Stimulated activated CD4-positive, alpha-beta T cell treated with anti-CD3 and anti-CD28 coated beads, Interleukin-12 subunit alpha, Interleukin-12 subunit beta, amount 100 ng/mL, for 4 hours (primary cell): Measurements from ENCODE around the gene MYO3A.
"Not testable (repeated sequence)": the region's sequence is repeated elsewhere in the genome, so short reads cannot be mapped to it uniquely, and the experiment has no call there.

Experiments used
- DNase-seq: peaks from one replicate; pipeline ENCODE4 v3.0.0-alpha.2; 2020

MYO3A gene

DNA sequence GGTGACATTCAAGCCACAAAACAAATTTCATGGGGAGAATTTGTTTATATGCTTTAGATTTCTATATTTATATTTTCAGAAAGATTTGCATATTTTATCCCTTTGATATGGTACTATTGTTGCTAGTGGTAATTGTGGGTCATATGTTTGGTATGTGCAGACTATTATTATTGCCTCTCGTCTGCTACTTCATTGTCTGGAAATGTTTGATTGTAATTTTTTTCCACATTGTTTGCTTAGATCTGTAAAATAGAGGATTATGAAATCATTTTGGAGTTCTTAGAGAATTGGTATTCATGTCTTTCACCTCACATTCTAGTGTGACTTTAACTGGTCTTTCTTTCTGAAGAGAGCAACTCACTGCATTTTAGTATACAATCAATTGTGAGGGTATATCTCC is 44.7 kb downstream of the MYO3A start:
- DNase-seq: no peak

DNA sequence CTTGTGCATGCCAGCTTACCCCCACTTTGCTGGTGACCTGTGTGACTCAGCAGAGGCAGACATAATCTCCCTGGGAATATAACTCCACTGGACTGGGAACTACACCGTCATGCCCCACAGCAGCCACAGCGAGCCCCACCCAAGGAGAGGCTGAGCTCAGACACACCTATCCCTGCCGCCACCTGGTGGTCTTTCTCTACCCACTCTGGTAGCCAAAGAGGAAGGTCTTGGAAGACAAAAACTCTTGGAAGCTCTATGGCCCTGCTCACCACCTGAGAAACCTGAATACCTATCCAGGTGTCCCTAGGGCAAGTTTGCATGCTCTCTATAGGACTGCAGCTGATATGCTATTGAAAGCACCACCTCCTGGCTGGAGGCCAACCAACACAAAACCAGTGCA is 48.1 kb downstream of the MYO3A start:
- no peak for DNase-seq

DNA sequence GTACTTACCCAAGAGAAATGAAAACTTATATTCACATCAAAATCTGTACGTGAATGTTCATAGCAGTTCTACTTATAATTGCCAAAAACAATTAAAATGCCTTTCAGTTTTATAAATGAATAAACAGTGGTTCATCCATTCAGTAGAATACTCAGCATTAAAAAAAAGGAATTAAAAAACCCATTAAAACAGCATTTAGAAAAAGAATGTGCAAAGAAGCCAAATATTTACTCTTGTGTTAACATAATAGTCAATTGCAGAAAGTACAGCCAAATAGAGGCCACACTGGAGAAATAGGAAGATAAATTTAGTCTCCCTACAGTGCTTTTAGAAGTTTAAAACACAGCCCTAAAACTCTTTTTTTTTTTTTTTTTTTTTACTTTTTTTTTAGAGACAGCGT is 54.6 kb downstream of the MYO3A start:
- DNase-seq: no peak

DNA sequence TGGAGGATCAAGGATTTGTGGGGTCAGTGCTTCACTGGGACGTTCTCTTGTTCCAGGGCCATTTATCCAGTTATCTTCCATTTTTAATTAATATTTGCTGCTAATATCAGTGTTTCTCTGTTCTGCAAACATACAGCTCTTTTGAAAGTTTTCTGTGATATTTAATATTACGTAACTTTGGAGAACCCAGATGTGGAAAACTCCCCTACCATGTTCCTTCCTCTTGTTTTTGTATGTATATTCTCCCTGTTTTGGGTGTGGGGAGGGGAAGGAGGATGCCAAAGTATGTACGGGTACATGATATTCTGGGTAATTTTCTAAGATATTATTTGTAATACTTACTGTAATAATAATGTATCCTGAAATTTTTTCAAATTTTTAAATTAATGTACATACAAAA is 55.9 kb downstream of the MYO3A start:
- DNase-seq: no peak

DNA sequence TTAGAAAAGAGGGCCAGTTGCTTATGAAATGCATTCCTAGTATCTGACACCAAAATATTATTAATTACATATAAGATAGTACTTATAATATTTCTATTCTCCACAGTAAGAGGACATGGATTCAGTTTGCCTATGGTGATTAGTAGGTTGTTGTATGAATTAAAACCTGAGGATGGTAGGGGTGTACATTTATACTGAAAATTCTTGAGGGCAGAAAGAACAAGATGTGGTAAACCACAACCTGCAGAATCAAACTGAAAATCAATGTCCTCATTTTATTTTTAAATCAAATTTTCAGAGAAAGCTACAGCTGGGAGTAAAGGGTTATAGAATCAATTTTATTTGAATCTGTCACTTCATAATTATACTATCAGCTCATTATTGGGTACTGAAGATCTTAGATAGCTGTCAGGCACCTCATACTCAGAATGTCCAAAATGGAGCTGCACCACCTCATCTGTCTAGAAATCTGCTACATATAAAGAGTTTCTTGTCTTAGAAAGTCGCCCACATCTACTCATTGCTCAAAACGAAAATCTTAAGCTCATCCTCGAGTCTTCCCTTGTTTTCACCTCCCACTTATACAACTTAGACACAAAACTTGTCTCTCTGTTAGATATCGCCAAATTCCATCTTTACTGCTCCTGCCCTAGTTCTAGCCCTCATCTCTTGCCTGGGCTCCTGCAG is 65.4 kb downstream of the MYO3A start:
- no peak for DNase-seq

DNA sequence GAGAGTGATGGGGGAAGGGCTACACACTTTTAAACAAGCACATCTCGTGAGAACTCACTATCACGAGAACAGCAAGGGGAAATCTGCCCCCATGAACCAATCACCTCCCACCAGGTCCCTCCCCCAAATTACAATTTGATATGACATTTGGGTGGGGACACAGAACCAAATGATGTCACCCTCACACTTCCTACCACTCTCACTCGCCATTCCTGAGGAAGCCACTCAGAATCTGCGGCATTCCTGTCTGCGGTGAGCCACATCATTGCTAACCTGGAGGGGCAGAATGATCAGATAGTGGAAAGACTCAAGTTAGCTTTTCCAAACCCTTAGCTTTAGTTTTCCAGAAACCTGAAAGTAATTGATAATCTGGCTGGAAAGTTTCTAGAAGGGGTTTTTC is 66.9 kb downstream of the MYO3A start:
- DNase-seq: no peak

DNA sequence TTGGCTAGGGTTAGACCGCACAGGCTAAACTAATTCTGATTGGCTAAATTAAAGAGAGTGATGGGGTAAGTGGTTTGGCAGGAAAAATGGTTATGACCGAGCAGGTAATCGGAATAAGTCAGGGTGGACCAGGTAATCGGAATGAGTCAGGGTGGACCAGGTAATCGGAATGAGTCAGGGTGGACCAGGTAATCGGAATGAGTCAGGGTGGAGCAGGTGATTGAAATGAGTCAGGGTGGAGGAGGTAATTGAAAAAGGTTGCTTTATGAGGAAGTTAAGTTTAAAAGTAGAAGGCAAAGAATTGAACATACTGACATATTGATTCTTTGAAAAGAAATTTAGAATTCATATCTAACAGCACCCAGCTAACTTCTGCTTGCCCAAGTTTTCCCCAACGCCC is 68.4 kb downstream of the MYO3A start:
- DNase-seq: not testable (repeated sequence)

DNA sequence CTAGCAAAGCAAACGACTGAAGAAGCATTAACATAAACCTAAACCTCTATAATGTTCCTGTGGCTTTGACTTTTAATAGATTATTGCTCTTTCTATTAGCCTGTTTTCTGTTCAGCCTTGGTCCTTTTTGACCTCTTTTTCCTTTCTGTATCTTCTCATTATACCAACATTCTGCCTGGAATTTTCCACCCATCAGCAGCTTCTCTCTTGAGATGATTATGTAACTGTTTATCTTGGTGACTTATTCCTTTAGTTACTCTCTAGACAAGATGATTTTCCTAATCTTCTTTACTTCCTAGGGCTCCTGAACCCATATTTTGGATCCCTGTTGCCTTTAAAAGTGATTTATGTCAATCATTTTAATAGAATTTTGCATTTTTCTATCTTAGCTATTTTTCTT is 81.1 kb downstream of the MYO3A start:
- DNase-seq: no peak

DNA sequence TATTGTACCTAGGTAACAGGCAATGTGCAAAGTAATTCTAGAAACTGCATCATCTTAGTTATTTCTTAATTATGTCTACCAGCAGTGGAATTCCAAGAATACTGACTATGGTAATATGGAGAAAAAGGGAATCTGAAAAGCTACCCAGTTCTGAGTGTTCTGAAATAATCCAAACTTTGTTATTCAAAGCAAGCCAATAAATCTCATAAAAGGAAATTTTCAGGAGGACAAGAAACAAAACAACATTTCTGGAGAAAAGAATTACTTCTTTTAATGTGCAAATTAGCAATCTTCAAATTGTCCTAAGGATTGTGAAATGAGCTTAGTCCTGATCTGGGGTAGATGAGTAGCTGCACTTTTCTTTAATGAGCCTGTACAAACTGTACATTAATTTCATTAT is 88.8 kb downstream of the MYO3A start:
- DNase-seq: no peak

DNA sequence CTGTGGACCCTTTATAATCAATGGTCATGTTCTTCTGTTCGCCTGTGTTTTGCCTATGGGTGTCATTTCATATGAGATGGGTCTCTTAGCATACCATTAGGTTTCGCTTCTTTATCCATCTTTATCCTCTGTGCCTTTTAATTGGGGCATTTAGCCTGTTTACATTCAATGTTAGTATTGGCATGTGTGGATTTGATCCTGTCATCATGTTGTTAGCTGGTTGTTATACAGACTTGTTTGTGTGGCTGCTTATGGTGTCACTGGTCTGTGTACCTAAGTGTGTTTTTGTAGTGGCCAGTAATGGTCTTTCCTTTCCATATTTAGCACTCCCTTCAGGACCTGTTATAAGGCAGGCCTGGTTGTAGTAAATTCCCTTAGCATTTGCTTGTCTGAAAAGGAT is 90.3 kb downstream of the MYO3A start:
- DNase-seq: no peak

DNA sequence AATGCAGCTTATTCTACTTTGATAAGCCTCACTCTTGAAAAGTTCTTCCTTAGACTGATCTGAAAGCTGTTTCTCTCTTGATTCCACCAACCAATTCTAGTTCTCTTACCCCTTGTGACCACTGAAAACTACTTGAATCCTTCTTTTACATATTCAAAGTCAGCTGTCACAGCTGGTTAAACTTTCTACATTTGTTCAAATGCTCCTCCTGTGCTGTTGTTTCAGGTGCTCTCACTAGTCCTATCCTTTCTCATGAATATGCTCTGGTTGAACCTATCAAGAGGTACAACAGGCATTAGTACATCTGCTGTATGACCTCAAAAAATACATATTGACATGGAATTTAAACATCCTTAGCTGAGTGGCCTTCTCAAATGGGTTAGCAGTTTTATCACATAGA is 91.5 kb downstream of the MYO3A start:
- no peak for DNase-seq

DNA sequence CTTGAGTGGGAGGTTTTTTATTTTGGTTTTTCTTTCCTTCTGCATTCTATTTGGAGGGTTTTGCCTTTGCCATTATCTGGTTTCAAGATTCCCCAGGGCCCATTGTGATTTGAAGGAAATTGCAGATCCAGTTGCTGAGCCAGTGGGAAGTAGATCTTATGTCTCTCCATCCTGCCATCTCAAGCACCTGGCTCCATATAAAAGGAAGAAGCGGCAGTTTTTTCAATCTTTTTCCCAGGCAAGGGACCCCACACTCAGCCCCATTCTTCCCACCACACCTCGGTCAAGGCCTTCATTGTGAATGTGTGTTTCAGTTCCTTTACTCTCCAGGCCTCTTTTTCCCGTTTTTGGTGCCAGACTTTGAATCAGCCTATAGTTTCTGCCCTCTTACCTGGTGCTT is 95.8 kb downstream of the MYO3A start:
- no peak for DNase-seq

DNA sequence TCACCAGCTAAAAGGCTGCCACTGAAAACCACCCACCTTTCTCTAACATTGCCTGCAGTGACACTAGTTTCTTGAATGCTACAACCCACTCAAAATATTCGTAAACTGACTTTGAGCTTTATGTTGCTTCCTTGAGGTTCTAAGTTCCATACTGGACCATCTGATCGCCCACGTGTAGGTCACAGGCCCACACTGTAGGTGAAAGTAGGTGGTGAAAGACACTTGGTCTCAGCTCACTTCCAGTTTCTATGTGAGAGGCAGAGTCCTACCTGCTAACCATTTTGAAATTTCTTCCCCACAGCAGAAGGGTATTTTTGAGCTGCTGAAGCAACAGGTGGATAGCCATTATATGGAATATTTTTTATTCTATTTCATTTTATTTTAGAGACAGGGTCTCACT is 97.3 kb downstream of the MYO3A start:
- DNase-seq: no peak

DNA sequence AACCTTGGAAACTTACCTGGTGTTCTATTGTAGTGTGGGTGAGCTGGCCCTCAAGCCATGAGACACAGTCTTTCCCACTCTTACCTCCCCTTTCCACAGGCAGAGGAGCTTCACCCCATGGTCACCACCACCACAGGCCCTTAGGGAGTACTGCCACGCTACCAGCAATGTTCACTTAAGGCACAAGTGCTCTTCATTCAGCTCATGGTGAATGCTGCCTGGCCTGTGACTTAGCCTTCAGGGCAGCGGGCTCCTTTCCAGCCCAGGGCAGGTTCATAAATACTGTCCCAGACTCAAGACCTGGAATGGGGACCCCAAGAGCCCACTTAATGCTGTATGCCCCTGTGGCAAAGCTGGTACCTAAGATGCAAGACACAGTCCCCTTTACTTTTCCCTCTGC is 109.4 kb downstream of the MYO3A start:
- no peak for DNase-seq

DNA sequence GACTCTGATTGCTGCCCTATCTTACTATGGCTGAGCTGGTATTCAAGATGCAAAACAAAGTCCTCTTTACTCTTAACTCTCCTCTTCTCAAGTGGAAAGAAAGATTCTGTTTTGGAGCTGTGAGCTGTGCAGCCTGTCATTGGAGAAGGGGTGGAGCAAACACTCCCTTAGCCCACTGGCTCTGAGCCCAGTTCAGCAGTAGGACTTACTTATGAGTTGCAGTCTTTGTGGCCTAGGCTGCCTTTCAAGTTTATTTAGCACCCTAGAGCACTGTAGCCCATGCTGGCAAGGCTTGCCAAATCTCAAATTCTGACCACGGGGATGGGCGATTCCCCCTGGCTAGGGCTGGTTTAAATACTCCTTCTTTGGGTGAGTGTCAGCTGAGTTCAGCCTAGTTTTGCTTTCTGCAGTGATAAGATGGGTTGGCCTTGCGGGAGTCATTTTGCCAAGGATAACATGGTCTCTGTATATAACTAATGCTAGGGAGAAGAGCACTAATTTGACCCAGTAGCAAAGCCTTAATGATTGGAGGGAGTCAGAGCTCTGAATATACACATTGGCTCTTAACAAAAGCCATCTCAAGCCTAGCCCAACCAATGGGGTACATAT is 110.2 kb downstream of the MYO3A start:
- DNase-seq: no peak

DNA sequence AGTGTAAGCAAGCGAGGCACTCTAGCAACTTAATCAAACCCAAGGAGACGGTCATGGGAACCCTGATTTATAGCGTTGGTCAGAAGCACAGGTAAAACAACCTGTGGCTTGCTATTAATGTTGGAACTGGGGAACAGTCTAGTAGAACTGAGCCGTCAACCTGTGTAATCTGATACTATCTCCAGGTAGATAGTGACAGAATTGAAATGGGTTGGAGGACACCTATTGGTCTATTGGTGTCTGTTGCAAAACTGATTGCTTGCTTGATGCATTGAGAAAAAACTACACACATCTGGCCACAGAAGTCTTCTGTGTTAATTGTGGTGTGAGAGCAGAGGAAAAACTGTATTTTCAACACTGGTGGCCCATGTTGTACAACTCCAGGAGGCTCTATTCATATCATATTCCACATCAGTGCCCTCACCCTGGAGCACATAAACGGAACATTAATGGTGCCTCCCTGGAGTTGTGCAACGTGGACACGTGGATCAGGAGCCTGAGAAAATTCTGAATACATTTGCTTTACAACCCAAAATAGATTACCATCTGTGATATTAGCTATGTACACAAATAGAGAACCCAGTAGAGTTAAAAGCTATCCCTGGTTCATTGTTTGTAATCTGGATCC is 112.2 kb downstream of the MYO3A start:
- no peak for DNase-seq

DNA sequence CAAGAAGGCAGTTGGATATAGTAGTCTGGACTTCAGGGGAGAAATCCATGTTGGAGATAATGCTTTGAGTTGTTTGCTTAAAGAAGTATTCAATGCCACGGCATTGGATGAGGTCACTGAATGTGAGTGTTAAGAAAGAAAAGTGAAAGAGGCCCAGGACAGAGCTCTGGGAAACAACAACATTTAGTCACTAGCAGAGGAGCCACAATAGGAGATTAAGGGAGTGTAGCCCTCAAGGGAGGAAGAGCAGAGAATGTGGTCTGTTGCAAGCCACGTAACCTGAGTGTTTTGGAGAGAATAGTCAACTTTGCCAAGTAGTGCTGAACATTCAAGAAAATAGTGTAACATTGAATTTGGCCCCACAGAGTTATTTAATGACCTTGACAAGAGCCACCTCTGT is 114.7 kb downstream of the MYO3A start:
- no peak for DNase-seq

DNA sequence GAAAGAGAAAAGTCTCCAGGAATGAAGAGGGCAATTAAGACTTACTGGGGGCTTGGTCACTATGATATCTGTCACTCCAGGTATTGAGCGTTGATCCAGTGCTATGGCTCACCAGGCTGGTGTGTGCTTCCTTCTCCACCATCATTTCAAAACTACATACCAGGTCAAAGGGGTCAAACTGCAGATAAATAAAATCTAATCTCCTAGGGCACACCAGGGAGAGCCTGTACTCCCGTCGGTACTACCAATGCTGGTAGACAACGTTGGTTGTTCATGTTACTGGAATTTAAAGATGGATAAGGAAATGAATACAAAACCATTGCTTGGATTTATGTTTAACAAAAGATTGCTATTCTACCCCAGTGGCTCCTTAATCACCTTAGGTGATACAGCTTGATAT is 118.3 kb downstream of the MYO3A start:
- no peak for DNase-seq

DNA sequence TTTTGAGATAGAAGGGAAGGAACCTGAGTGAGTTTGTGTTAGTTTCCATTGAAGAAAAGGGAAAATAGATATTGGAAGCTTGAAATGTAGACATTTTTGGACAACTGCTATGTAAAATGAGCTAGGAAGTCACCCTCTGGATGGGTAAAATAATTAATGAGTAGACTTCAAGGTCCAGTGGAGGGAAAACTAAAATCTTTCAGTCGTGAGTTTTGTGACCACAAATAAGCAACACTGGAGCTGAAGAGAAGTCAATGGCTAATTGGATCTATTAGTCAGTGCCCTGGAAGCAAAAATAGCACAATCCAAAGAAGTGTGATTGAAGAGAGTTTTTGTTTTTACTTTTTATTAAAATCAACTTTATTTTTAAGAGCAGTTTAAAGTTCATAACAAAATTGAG is 123.4 kb downstream of the MYO3A start:
- no peak for DNase-seq

DNA sequence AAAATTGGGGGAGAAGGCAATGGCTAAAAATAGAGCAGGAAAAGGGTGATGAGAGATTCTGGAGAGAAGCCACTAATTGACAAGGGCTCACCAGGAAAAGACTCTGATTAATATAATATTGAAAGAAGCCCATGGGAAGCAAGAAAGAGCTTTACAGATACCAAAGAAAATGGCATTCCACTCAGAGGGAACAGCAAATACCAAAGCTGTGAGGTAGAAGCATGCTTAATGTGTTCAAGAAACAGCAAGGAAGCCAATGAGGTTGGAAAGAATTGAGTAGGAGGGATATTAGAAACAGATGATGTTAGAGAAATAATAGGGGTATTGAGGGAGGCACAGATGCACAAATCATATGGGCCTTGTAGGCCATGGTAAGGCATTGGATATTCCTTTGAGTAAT is 130.1 kb downstream of the MYO3A start:
- no peak for DNase-seq

DNA sequence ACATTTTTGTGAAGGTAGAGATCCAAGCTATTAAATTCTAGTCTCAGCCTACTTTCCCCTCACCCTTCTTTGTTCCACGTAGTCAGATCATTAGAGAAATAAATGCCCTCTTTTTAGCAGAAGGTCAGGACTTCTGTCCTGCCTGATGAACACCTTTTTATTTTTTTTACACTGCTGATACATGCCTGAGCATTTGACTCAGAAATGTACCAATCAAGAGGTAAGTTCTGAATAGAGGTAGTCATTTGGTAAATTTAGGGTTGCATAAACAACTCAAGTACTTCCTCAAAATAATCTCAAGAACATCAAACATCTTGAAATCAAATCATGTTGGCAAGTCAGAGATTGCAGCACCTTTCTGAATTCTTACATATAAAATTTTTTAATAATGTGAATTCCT is 133.7 kb downstream of the MYO3A start:
- no peak for DNase-seq

DNA sequence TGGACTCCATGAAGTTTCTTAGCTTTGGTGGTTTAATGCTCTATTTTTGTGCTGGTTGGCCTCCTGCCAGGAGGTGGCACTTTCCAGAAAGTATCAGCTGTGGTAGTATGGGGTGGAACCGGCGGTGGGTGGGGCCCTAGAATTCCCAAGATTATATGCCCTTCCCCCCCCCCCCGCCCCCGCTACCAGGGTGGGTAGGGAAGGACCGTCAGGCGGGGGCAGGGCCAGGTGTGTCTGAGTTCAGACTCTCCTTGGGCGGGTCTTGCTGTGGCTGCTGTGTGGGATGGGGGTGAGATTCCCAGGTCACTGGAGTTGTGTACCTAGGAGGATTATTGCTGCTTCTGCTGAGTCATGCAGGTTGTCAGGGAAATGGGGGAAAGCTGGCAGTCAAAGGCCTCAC is 146.9 kb downstream of the MYO3A start:
- DNase-seq: not testable (repeated sequence)

DNA sequence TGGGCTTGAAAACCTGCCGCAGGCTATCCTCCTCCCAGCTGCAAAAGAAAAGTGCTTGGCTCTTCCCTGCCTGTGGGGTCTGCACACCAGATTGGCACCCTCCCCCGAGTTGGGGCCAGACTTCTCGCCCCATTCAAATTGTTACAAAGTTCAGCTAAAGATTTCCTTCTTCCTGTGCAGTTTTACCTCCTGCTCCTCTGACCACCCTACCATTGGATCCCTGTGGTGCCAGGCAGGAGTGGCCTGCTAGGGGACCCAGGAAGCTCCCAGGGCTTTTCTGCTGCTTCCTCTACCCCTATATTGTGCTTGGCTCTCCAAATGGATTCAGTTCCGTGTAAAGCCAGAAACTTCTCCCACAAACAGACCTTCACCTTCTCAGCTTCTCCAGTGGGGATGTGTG is 147.4 kb downstream of the MYO3A start:
- no peak for DNase-seq

DNA sequence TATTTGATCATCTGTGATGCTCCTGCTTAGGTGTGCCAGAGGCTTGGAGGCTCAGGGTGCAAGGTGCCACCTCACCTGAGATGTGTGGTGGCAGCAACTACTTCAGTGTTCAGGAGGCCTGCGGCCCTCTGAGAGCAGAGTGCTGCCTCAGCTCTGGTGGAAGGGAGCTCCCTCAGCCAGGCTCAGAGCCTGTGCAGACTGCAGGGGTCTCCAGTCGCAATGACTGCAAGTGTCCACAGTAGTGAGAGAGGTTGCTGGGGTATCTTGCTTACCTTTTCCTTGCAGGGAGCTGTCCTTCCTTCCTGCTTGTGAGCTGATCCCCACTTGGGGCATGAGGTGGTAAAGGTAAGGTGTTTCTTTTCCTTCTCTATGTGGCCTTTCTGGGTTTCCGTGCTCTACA is 151.5 kb downstream of the MYO3A start:
- no peak for DNase-seq

DNA sequence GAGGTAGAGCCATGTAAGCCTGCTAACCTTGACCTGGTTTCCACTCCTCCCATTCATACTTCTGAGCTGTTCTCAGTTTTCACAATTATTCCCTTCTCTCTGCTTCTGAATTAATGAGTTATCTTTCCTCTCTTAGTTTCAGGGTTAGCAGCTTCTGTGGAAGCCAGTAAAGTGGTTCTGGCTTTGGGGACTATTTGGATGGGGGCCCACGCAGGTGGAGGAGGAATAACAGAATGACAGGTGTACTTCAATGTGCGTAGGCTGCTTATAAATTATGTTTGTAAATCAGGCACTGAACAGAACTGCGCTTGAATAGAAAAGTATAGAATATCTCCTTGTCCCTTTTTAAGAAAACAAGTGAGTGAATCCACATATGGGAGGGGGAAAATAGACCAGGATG is 153.6 kb downstream of the MYO3A start:
- no peak for DNase-seq
